Fibroblast of villous mesenchyme (primary cell): Measurements from ENCODE around the gene MIOX. TPM values are rescaled to one million over a fixed set of nuclear protein-coding genes. Genes with fewer than 3 reads are reported as not detected.

Source experiments
- DNase-seq: peaks from one replicate; pipeline ENCODE4 v3.0.0-alpha.2; 2010; ENCODE audit warnings: low read depth
- H3K4me3 ChIP-seq: 2 replicates; pipeline ENCODE4 v1.5.1; 2011; ENCODE audit warnings: low read depth, mild to moderate bottlenecking, low read length
- CTCF ChIP-seq: IDR thresholded peaks from 2 replicates; pipeline ENCODE4 v1.5.1; 2012; ENCODE audit warnings: low read depth, mild to moderate bottlenecking, low read length; ENCODE audit not compliant: insufficient read depth
- total RNA-seq: library from RNA; depleted of rRNA; stranded (reverse); fragments of >200 nt; gene quantifications from 2 replicates; pipeline ENCODE4 v1.2.3, GENCODE V29; 2012

Gene MIOX
- total RNA-seq, 1 donor, result not detected

- H3K4me3 ChIP-seq, result no peak overlapping the region
- DNase-seq, result no peak
- TF ChIP-seq CTCF, result no peak
Observed at GRCh38 chr22:50456026-50456425, 30.6 kb upstream of the MIOX start.

- H3K4me3 ChIP-seq, result no peak overlapping the region
- peak; percentile 35 for TF ChIP-seq CTCF
- no peak for DNase-seq
Observed at GRCh38 chr22:50456466-50457234, 30.0 kb upstream of the MIOX start.

- H3K4me3 ChIP-seq, result no peak overlapping the region
- TF ChIP-seq CTCF, result no peak
- DNase-seq, result no peak
Observed at GRCh38 chr22:50459016-50459415, 27.6 kb upstream of the MIOX start.

- DNase-seq, result no peak
- H3K4me3 ChIP-seq, result no peak overlapping the region
- TF ChIP-seq CTCF, result no peak
Observed at GRCh38 chr22:50459496-50460140, 27.0 kb upstream of the MIOX start.

- no peak for DNase-seq
- TF ChIP-seq CTCF, result no peak
- no peak overlapping the region for H3K4me3 ChIP-seq
Observed at GRCh38 chr22:50460938-50461337, 25.7 kb upstream of the MIOX start.

- TF ChIP-seq CTCF, result no peak
- no peak for DNase-seq
Observed at GRCh38 chr22:50461536-50461935, 25.1 kb upstream of the MIOX start.

GRCh38 chr22:50461979-50462540, 24.6 kb upstream of the MIOX start:
- no peak for DNase-seq
- H3K4me3 ChIP-seq, result no peak overlapping the region
- TF ChIP-seq CTCF, result no peak

More at GRCh38 chr22:50461536-50461935, 25.1 kb upstream of the MIOX start:
- no peak overlapping the region for H3K4me3 ChIP-seq
